Breast epithelium (tissue), 4 donors: ENCODE measurements around the gene FCSK. TPM values are rescaled to one million over a fixed set of nuclear protein-coding genes. Genes with fewer than 3 reads are reported as not detected.

Experiments
- DNase-seq, 2 donors: peaks; one replicate each; pipeline ENCODE4 v3.0.0-alpha.2; 2019; ENCODE audit warnings: low spot score in 2 of 2
- H3K27ac ChIP-seq, 2 donors: fragments of 200-600 bp; sonication (generic) in 1 of 2; one replicate each; pipeline ENCODE4 v1.5.1; 2016 to 2019; ENCODE audit warnings: mild to moderate bottlenecking in 1 of 2
- H3K27me3 ChIP-seq, 2 donors: fragments of 200-600 bp; sonication (generic) in 1 of 2; one replicate each; pipeline versions ENCODE4 v1.5.1 to v1.6.0; 2017 to 2019; ENCODE audit warnings: control low read depth in 1 of 2, mild to moderate bottlenecking in 1 of 2
- H3K36me3 ChIP-seq: fragments of 200-600 bp; one replicate; pipeline ENCODE4 v1.5.1; 2019
- H3K4me1 ChIP-seq, 2 donors: fragments of 200-600 bp; sonication (generic); one replicate each; pipeline ENCODE4 v1.5.1; 2016 to 2019; ENCODE audit warnings: control low read depth in 1 of 2
- H3K4me3 ChIP-seq, 3 donors: fragments of 200-600 bp; sonication (generic); 1 replicate in 2 of 3; 2 replicates in 1 of 3; pipeline ENCODE4 v1.5.1; 2016 to 2019; ENCODE audit warnings: mild to moderate bottlenecking in 3 of 3, moderate library complexity in 2 of 3
- H3K9me3 ChIP-seq, 2 donors: fragments of 200-600 bp; sonication (generic) in 1 of 2; one replicate each; pipeline ENCODE4 v1.5.1; 2016 to 2019; ENCODE audit warnings: control low read depth in 1 of 2
- CTCF ChIP-seq, 3 donors: fragments of 450-650 bp; IDR thresholded peaks; one replicate each; pipeline ENCODE4 v1.5.1; 2016 to 2017; ENCODE audit warnings: antibody characterized with exemption in 3 of 3, mild to moderate bottlenecking in 3 of 3, moderate library complexity in 3 of 3
- POLR2A ChIP-seq: fragments of 450-650 bp; IDR thresholded peaks from one replicate; pipeline ENCODE4 v1.6.1; 2016; ENCODE audit warnings: antibody characterized with exemption, mild to moderate bottlenecking, moderate library complexity
- POLR2AphosphoS5 ChIP-seq, 3 donors: sonication (generic); formaldehyde crosslinking; IDR thresholded peaks; one replicate each; pipeline ENCODE4 v1.6.1; 2017; ENCODE audit warnings: antibody characterized with exemption in 3 of 3
- intact Hi-C: fragments of 100-400 bp; cut with DNase I; formaldehyde crosslinking; loops from one replicate; pipeline ENCODE4 v1.15.1; 2023; ENCODE audit warnings: low total_unique reads
- total RNA-seq, 3 donors: library from RNA; depleted of rRNA; stranded (reverse); fragments of >200 nt; gene quantifications; one replicate each; pipeline ENCODE4 v1.1.0, GENCODE V29; 2016

The FCSK gene
- total RNA-seq, 3 donors from 2014 or later: 10.7 to 27.8 (median 18.0) TPM

GRCh38 chr16:70508752-70509151, 54.4 kb downstream of the FCSK start:
- Histone ChIP-seq H3K36me3 (peaks cover 6% of the 10 kb centered on the region), H3K27ac (no peak overlapping the region), H3K4me1 (no peaks in the 10 kb centered on the region), H3K4me3 (no peak overlapping the region), H3K9me3 (no peaks in the 10 kb centered on the region), H3K27me3 (no peaks in the 10 kb centered on the region)
- TF ChIP-seq POLR2A (no peak), CTCF (IDR thresholded peaks at IDR 0.05) (no peak), POLR2AphosphoS5 (IDR thresholded peaks at IDR 0.05) (no peak)
- intact Hi-C loops: no loop called here
- no peak for DNase-seq

GRCh38 chr16:70510216-70510615, 55.8 kb downstream of the FCSK start:
- Histone ChIP-seq H3K4me3 (no peak overlapping the region), H3K9me3 (no peaks in the 10 kb centered on the region), H3K36me3 (peaks cover 10% of the 10 kb centered on the region), H3K27me3 (no peaks in the 10 kb centered on the region), H3K27ac (no peak overlapping the region), H3K4me1 (no peaks in the 10 kb centered on the region)
- DNase-seq: no peak
- intact Hi-C loops: no loop called here
- TF ChIP-seq POLR2AphosphoS5 (IDR thresholded peaks at IDR 0.05) (no peak), CTCF (IDR thresholded peaks at IDR 0.05) (no peak), POLR2A (no peak)

- Histone ChIP-seq H3K9me3 (no peaks in the 10 kb centered on the region), H3K4me3 (no peak overlapping the region), H3K4me1 (no peaks in the 10 kb centered on the region), H3K36me3 (peaks cover 10% of the 10 kb centered on the region), H3K27me3 (no peaks in the 10 kb centered on the region), H3K27ac (no peak overlapping the region)
- TF ChIP-seq POLR2A (no peak), POLR2AphosphoS5 (IDR thresholded peaks at IDR 0.05) (no peak), CTCF (IDR thresholded peaks at IDR 0.05) (no peak)
- no peak for DNase-seq
- intact Hi-C loops: no loop called here
Observed at GRCh38 chr16:70511833-70512232, 57.4 kb downstream of the FCSK start.

GRCh38 chr16:70512456-70512855, 58.1 kb downstream of the FCSK start:
- no peak overlapping the region for H3K27ac ChIP-seq
- H3K4me1 ChIP-seq: no peaks in the 10 kb centered on the region
- DNase-seq: no peak
- no peaks in the 10 kb centered on the region for H3K9me3 ChIP-seq
- H3K27me3 ChIP-seq: no peaks in the 10 kb centered on the region
- intact Hi-C loops: no loop called here
- no peak for TF ChIP-seq CTCF (IDR thresholded peaks at IDR 0.05)
- TF ChIP-seq POLR2AphosphoS5 (IDR thresholded peaks at IDR 0.05): no peak
- TF ChIP-seq POLR2A: no peak
- H3K4me3 ChIP-seq: no peak overlapping the region
- H3K36me3 ChIP-seq: peaks cover 10% of the 10 kb centered on the region

- no peak for TF ChIP-seq CTCF (IDR thresholded peaks at IDR 0.05)
- intact Hi-C loops: no loop called here
Observed at GRCh38 chr16:70520612-70521297, 66.4 kb downstream of the FCSK start.

More at GRCh38 chr16:70520612-70521297, 66.4 kb downstream of the FCSK start:
- H3K27ac ChIP-seq: no peak overlapping the region
- peaks cover 5 to 7% of the 10 kb centered on the region in 2 donors for H3K4me1 ChIP-seq
- H3K27me3 ChIP-seq: no peaks in the 10 kb centered on the region
- H3K9me3 ChIP-seq: no peaks in the 10 kb centered on the region
- no peak overlapping the region for H3K4me3 ChIP-seq
- H3K36me3 ChIP-seq: no peaks in the 10 kb centered on the region
- no peak for DNase-seq
